Spleen (tissue), 3 donors: ENCODE results near the gene KCNQ5.

Experiments
- POLR2A ChIP-seq, 3 donors: fragments of 450-650 bp; IDR thresholded peaks; one replicate each; pipeline ENCODE4 v1.5.1; 2017; ENCODE audit warnings: antibody characterized with exemption in 3 of 3, mild to moderate bottlenecking in 1 of 3
- POLR2AphosphoS5 ChIP-seq, 3 donors: sonication (generic); formaldehyde crosslinking; IDR thresholded peaks; one replicate each; pipeline ENCODE4 v1.5.1; 2017; ENCODE audit warnings: antibody characterized with exemption in 3 of 3

- no peak for TF ChIP-seq POLR2AphosphoS5 (IDR thresholded peaks at IDR 0.05)
- no peak for TF ChIP-seq POLR2A (IDR thresholded peaks at IDR 0.05)
Measured at GRCh38 chr6:72810571-72811280, 188.9 kb downstream of the KCNQ5 start.
